Hepatocyte (in vitro differentiated cells): ENCODE measurements around the gene TIMM23.
"Not testable (repeated sequence)": the region's sequence is repeated elsewhere in the genome, so short reads cannot be mapped to it uniquely, and the experiment has no call there.

Experiments
- CTCF ChIP-seq: fragments of 200-600 bp; sonication (generic); IDR thresholded peaks from 2 replicates; pipeline ENCODE4 v1.5.1; 2016; ENCODE audit warnings: antibody characterized with exemption, mild to moderate bottlenecking; ENCODE audit not compliant: poor library complexity
- EZH2 ChIP-seq: fragments of 200-600 bp; sonication (generic); IDR thresholded peaks from 2 replicates; pipeline ENCODE4 v1.6.1; 2016; ENCODE audit warnings: antibody characterized with exemption, mild to moderate bottlenecking, borderline replicate concordance
- EZH2phosphoT487 ChIP-seq: fragments of 200-600 bp; sonication (generic); IDR thresholded peaks from one replicate; pipeline ENCODE4 v1.6.1; 2018; ENCODE audit warnings: antibody characterized with exemption, mild to moderate bottlenecking, low read depth, moderate library complexity; ENCODE audit not compliant: unreplicated experiment, severe bottlenecking

DNA sequence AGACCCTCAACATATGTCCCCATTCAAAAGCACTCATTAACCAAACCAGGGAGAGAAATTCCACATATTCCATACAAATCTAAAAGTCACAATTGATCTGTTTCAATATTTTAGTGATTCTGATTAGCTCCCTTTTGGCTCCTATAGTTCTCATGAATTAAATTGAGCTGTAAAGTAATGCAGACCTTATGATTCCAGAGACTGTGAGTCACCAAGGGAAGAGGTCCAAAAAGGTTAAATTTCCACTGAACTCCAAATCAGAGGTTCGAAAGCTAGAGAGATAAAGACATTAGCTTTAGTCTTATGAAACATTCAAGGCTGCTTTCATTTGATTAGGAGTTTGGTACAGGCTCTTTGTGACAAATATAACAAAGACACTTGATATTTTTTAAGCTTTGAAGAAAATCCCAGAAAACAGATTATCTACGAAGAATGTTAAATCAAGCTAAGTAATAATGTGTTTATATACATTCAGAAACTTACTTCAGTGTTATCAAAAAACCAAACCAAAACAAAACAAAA is 33.1 kb upstream of the TIMM23 start:
- not testable (repeated sequence) for TF ChIP-seq CTCF, EZH2, EZH2phosphoT487
